HEK293T (cell line): ENCODE data around the gene DMAC2.

Experiments
- ARNT ChIP-seq: fragments of 450-650 bp; IDR thresholded peaks from 2 replicates; pipeline ENCODE4 v1.6.1; 2017; ENCODE audit warnings: mild to moderate bottlenecking
- CTBP1 ChIP-seq: fragments of 450-650 bp; IDR thresholded peaks from 2 replicates; pipeline ENCODE4 v1.6.1; 2016; ENCODE audit warnings: borderline replicate concordance
- ELF4 ChIP-seq: fragments of 450-650 bp; IDR thresholded peaks from 2 replicates; pipeline ENCODE4 v1.6.1; 2017; ENCODE audit warnings: antibody characterized with exemption
- FOXK2 ChIP-seq: fragments of 450-650 bp; IDR thresholded peaks from 2 replicates; pipeline ENCODE4 v1.6.1; 2016; ENCODE audit warnings: mild to moderate bottlenecking
- FOXM1 ChIP-seq: fragments of 450-650 bp; IDR thresholded peaks from 2 replicates; pipeline ENCODE4 v1.6.1; 2017; ENCODE audit warnings: mild to moderate bottlenecking, borderline replicate concordance
- HDGF ChIP-seq: fragments of 450-650 bp; IDR thresholded peaks from 2 replicates; pipeline ENCODE4 v1.6.1; 2017; ENCODE audit warnings: antibody characterized with exemption, borderline replicate concordance
- SP1 ChIP-seq: fragments of 450-650 bp; IDR thresholded peaks from 2 replicates; pipeline ENCODE4 v1.6.1; 2017
- TARDBP ChIP-seq: fragments of 450-650 bp; IDR thresholded peaks from 2 replicates; pipeline ENCODE4 v1.6.1; 2016
- ZNF384 ChIP-seq: fragments of 450-650 bp; IDR thresholded peaks from 2 replicates; pipeline ENCODE4 v1.6.1; 2016

DNA sequence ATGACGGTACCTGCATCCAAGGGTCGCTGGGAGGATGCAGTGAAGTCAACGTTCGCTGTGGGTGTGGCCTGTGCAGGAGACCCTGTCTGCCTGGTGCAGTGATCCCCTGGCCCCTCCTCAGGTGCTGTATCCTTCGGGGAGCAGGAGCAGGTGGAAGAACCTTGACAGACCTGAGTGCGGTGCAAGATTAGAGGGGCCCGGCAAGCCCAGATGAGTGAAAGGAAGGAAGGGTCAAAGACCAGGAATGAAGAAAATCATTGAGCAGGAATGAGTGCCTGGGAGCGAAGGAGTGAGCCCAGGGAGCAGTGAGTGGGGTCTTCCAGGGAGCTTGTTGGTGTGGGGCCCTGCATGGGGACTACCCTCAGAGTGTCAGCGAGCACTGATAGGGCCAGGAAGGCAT, 25.3 kb downstream of the DMAC2 start:
- TF ChIP-seq TARDBP (no peak), HDGF (no peak), CTBP1 (no peak), ELF4 (no peak), FOXM1 (no peak), SP1 (no peak), ZNF384 (no peak), ARNT (no peak), FOXK2 (no peak)
